Common myeloid progenitor, CD34-positive (primary cell): ENCODE results near the gene LAMA3.

Source experiments
- CTCF ChIA-PET: fragments of 350-600 bp; sonication (Branson Sonifier 250); formaldehyde crosslinking; loops from one replicate; lab custom pipeline; 2021; ENCODE audit warnings: antibody characterized with exemption; lab: Charles Lee
- POLR2A ChIA-PET: fragments of 350-600 bp; sonication (Branson Sonifier 250); formaldehyde crosslinking; loops from one replicate; lab custom pipeline; 2021; ENCODE audit warnings: antibody characterized with exemption; lab: Charles Lee
- DNase-seq, 3 donors: peaks; one replicate each; pipeline versions ENCODE4 v3.0.0 to v3.0.0-alpha.2; 2013
- H3K27ac ChIP-seq, 2 experiments: 1 replicate in 1 of 2; 2 replicates in 1 of 2; pipeline ENCODE4 v1.7.0; 2013; ENCODE audit warnings: inconsistent platforms in 2 of 2, low read length in 2 of 2, mild to moderate bottlenecking in 2 of 2, low read depth in 1 of 2, moderate library complexity in 1 of 2; ENCODE audit not compliant: severe bottlenecking in 2 of 2, insufficient read depth in 1 of 2, poor library complexity in 1 of 2
- H3K27me3 ChIP-seq, 5 experiments: replicated peaks in 2 of 5; 1 replicate in 3 of 5; 2 replicates in 2 of 5; pipeline versions ENCODE4 v1.6.1 to v1.7.0; 2013; ENCODE audit warnings: low read length in 4 of 5, mild to moderate bottlenecking in 2 of 5, moderate library complexity in 2 of 5, inconsistent platforms in 1 of 5; ENCODE audit not compliant: insufficient read depth in 5 of 5, control insufficient read depth in 4 of 5
- H3K36me3 ChIP-seq, 4 experiments: 1 replicate in 2 of 4; 2 replicates in 2 of 4; pipeline versions ENCODE4 v1.6.1 to v1.7.0; 2013; ENCODE audit warnings: low read length in 3 of 4, control low read depth in 1 of 4, mild to moderate bottlenecking in 1 of 4; ENCODE audit not compliant: control insufficient read depth in 4 of 4, insufficient read depth in 4 of 4
- H3K4me1 ChIP-seq, 4 experiments: 1 replicate in 3 of 4; 2 replicates in 1 of 4; pipeline versions ENCODE4 v1.6.1 to v1.7.1; 2013; ENCODE audit warnings: low read length in 3 of 4, mild to moderate bottlenecking in 3 of 4, control low read depth in 1 of 4, inconsistent platforms in 1 of 4, moderate library complexity in 1 of 4; ENCODE audit not compliant: control insufficient read depth in 4 of 4, insufficient read depth in 4 of 4; ENCODE audit errors: control extremely low read depth in 1 of 4
- H3K4me3 ChIP-seq, 7 experiments: 1 replicate in 4 of 7; 2 replicates in 3 of 7; pipeline versions ENCODE4 v1.5.1 to v1.7.0; 2013; ENCODE audit warnings: mild to moderate bottlenecking in 7 of 7, low read length in 6 of 7, moderate library complexity in 6 of 7, inconsistent platforms in 2 of 7, low read depth in 2 of 7, control low read depth in 1 of 7; ENCODE audit not compliant: insufficient read depth in 4 of 7, control insufficient read depth in 1 of 7; ENCODE audit errors: extremely low read depth in 1 of 7
- H3K9me3 ChIP-seq, 5 experiments: 1 replicate in 4 of 5; 2 replicates in 1 of 5; pipeline versions ENCODE4 v1.6.1 to v1.7.1; 2013; ENCODE audit warnings: low read length in 4 of 5, mild to moderate bottlenecking in 2 of 5, inconsistent platforms in 1 of 5, low read depth in 1 of 5, moderate library complexity in 1 of 5; ENCODE audit not compliant: control insufficient read depth in 4 of 5, insufficient read depth in 2 of 5; ENCODE audit errors: control extremely low read depth in 1 of 5
- WGBS: methylation state at CpG from one replicate; pipeline ENCODE4 v1.1.5; 2013; ENCODE audit not compliant: insufficient coverage; 5-methylcytosine and 5-hydroxymethylcytosine counted together

LAMA3 gene

DNA sequence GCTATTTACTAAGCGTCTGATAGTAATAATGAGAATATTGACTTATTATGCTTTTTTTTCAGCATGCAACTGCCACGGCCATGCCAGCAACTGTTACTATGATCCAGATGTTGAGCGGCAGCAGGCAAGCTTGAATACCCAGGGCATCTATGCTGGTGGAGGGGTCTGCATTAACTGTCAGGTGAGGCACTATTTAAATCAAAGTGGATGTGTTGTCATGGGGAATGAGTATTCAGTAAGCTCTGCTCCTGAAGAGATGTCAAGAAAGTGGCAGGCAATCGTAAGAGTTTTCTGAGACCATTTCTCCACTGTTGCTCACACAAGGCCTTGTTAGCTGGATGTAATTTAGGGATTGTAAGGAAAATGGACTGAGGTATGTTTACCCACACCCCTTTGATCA, 74.1 kb downstream of the LAMA3 start:
- 100% methylated on average over 3 of the region's 4 CpGs for WGBS
- ChIA-PET CTCF (interaction anchor here (1.3 kb wide), 1 partner anchor 12 kb away, joined by 5 read pairs; no protein-coding TSS in a partner anchor), POLR2A (no interaction called here)
- no peaks in the 10 kb centered on the region for H3K9me3 ChIP-seq
- H3K27ac ChIP-seq = no peak overlapping the region
- H3K27me3 ChIP-seq = no peaks in the 10 kb centered on the region
- H3K36me3 ChIP-seq = no peaks in the 10 kb centered on the region
- DNase-seq = no peak
- H3K4me1 ChIP-seq = no peaks in the 10 kb centered on the region
- no peak overlapping the region for H3K4me3 ChIP-seq

DNA sequence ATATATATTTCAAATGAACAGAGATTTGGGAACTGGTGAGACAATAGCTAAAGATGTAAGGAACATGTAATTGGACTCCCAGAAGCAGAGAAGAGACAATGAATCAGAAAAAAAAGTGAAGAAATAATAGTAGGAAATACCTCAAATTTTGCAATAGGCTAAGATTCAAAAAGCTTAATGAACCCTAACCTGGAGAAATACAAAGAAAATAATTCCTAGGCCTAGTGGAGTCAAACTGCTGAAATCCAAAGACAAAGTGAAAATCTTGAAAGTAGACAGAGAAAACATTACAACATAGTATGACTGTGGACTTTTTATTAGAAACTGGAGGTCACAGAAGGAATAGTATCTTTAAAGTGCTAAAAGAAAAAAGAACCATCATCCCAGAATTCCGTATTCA, 76.7 kb downstream of the LAMA3 start:
- Histone ChIP-seq H3K4me3 (no peak overlapping the region), H3K9me3 (peaks cover 0 to 3% (median 0%) of the 10 kb centered on the region in 5 experiments), H3K27me3 (no peaks in the 10 kb centered on the region), H3K36me3 (no peaks in the 10 kb centered on the region), H3K4me1 (no peaks in the 10 kb centered on the region), H3K27ac (no peak overlapping the region)
- WGBS = no CpG with 5 or more reads among the region's 1 CpG
- CTCF ChIA-PET = no interaction called here
- DNase-seq = no peak
- POLR2A ChIA-PET = no interaction called here

DNA sequence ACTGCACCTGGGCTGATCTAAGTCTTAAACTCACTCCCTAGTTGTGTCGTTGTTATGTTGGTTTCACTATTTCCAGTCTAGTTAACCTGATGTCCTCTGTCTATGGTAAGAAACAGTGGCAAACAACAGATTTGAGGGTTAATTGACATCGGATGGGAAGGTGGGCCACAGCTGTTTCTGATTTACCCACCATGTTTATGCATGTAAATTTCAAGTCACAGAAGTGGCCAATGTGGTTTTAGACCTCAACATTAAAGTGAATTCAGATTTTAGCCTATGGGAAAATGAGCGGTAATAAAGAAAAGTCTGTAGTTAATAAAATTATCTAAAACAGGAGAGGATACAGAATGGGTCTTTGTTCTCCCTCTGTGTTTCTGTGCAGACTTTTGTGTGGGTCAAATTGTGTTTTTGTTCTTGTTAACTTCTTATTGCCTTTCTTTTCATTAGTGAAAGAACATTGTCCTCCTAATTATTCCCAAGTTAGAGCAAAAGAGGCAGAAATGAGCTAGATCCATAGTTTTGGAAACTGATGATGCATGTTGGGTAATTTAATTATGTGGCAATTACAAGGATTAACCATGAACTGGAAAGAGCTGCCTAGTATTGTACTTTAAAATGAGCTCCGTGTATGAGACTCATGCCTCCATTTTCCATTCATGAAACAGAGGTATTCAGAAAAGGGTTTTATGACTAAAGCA, 83.2 kb downstream of the LAMA3 start:
- Histone ChIP-seq H3K4me1 (no peaks in the 10 kb centered on the region), H3K9me3 (peaks cover 0 to 3% (median 0%) of the 10 kb centered on the region in 5 experiments), H3K27me3 (no peaks in the 10 kb centered on the region), H3K36me3 (no peaks in the 10 kb centered on the region), H3K4me3 (no peak overlapping the region), H3K27ac (no peak overlapping the region)
- no peak for DNase-seq
- 96% methylated on average over 3 of the region's 4 CpGs for WGBS
- ChIA-PET POLR2A (no interaction called here), CTCF (no interaction called here)

DNA sequence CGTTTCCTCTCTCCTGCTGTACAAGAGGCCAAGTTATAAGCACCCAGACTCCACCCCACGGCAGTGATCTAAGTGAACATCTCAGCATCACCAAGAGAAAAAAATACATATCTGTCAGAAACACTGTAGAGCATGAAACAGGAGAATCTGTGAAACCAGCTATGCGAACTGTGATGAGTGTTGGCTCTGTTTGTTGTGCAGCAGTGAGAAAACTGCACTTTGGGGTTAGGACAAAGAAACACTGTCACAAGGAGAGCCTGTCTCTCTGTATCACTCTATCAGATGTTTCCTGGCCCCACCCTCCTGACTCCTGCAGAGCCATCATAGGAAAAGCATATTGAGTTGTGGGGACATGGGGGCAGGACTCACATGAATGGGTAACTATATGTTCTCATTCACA, 87.1 kb downstream of the LAMA3 start:
- no CpG with 5 or more reads among the region's 3 CpGs for WGBS
- ChIA-PET POLR2A (no interaction called here), CTCF (interaction anchor here (0.8 kb wide), 1 partner anchor 9 kb away, joined by 3 read pairs; no protein-coding TSS in a partner anchor)
- Histone ChIP-seq H3K27ac (no peak overlapping the region), H3K36me3 (no peaks in the 10 kb centered on the region), H3K27me3 (no peaks in the 10 kb centered on the region), H3K9me3 (no peaks in the 10 kb centered on the region), H3K4me3 (no peak overlapping the region), H3K4me1 (no peaks in the 10 kb centered on the region)
- no peak for DNase-seq

DNA sequence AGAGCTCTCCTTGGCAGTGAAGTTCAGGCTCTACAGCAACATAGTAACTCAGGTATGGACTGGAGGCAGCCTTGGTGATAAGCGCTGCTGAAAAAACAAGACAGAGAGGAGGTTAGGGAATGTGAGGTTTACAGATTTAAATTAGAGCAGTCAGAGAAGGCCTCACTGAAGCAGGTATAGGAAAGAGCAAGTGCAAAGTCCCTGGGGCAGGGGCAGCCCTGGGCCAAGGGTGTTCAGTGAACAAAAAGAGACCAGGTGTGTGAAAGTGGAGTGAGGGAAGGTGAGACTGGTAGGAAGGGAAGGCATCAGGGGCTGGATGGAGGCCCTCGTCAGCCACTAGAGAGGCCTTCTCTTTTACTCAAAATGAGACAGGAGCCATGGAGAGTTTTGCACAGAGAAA, 89.6 kb downstream of the LAMA3 start:
- Histone ChIP-seq H3K4me1 (no peaks in the 10 kb centered on the region), H3K36me3 (no peaks in the 10 kb centered on the region), H3K27ac (no peak overlapping the region), H3K27me3 (no peaks in the 10 kb centered on the region), H3K4me3 (no peak overlapping the region), H3K9me3 (no peaks in the 10 kb centered on the region)
- CTCF ChIA-PET = no interaction called here
- no peak for DNase-seq
- 100% methylated on average over 2 of the region's 2 CpGs for WGBS
- POLR2A ChIA-PET = no interaction called here

DNA sequence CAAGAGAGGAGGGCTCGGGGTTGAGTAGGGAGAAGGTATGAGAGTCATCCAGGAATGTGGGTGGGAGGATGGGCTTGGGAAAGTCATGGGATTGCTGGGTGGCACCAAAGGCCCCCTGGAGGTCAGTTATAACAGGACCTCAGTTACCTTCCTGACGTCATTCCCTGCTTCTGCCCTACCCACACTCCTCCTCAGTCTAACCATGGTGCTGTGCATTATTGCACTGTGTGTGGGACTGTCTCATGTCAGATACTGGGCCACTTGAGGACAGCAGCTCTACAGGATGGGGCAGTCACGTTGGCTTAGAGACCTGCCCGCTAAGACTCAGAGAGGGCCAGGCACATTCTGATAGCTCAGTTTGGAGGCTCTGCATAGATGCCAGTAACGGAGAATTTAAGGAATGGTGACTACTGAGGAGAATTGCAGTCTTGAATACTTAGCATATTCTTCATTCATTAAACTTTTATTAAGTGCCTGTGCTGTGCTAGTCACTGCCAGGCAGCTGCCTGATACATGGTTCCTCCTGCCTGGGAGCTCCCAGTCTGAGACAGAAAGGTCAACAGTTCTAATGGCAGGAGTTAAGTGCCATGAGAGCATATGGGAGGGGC, 90.5 kb downstream of the LAMA3 start:
- Histone ChIP-seq H3K9me3 (no peaks in the 10 kb centered on the region), H3K4me3 (no peak overlapping the region), H3K36me3 (no peaks in the 10 kb centered on the region), H3K27ac (no peak overlapping the region), H3K27me3 (no peaks in the 10 kb centered on the region), H3K4me1 (no peaks in the 10 kb centered on the region)
- ChIA-PET POLR2A (no interaction called here), CTCF (no interaction called here)
- no peak for DNase-seq
- WGBS = 93% methylated on average over 4 of the region's 5 CpGs

DNA sequence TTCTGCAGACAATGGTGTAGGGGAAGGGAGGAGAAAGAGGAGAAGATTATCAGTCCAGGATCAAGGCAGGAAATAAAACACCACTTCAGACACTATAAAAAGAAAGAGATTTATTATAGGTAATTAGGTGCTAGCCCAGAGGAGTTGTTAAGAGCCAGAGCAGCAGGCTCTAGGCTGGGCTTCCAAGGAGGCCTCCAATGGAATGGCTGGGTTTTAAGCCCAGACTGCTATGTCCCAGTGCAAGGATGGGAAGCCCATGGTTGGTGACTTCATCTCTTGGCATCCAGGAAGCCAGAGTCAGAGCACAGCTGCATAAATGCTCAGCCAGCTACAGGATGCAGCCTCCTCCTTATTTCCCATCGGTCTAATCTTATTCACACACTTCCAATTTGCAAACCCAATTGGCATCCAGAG, 95.6 kb downstream of the LAMA3 start:
- no CpG with 5 or more reads among the region's 1 CpG for WGBS
- ChIA-PET POLR2A (no interaction called here), CTCF (no interaction called here)
- Histone ChIP-seq H3K36me3 (no peaks in the 10 kb centered on the region), H3K9me3 (peaks cover 0 to 8% (median 0%) of the 10 kb centered on the region in 5 experiments), H3K4me1 (no peaks in the 10 kb centered on the region), H3K27me3 (no peaks in the 10 kb centered on the region), H3K4me3 (no peak overlapping the region), H3K27ac (no peak overlapping the region)
- no peak for DNase-seq
